Fibroblast of peridontal ligament (primary cell): ENCODE data around the gene CDKN1C.
A peak's percentile ranks its signal among the peaks of the same experiment; 100 is the strongest.

Experiments used
- DNase-seq: peaks from one replicate; pipeline ENCODE4 v3.0.0-alpha.2; 2010; ENCODE audit errors: extremely low read depth

The CDKN1C gene

GRCh38 chr11:2885678-2886081 is at the start of gene CDKN1C:
TSS of gene CDKN1C (minus strand) at chr11:2885775. CDS start at chr11:2885456, 319 bp downstream.
- DNase-seq, result peak; percentile 66

- no peak for DNase-seq
These were observed 49.1 kb upstream of the CDKN1C start for GRCh38 chr11:2934611-2935239.

GRCh38 chr11:2934021-2934550 is 48.5 kb upstream of the CDKN1C start:
- DNase-seq, result no peak

- peak; percentile 82 for DNase-seq
These were observed 47.9 kb upstream of the CDKN1C start for GRCh38 chr11:2933375-2934020.

GRCh38 chr11:2932850-2933251 is 47.3 kb upstream of the CDKN1C start:
- peak; percentile 24 for DNase-seq

- no peak for DNase-seq
These were observed 46.5 kb upstream of the CDKN1C start for GRCh38 chr11:2931771-2932738.

GRCh38 chr11:2931420-2931746 is 45.8 kb upstream of the CDKN1C start:
- no peak for DNase-seq

GRCh38 chr11:2930704-2931419 is 45.3 kb upstream of the CDKN1C start:
- peak; percentile 14 for DNase-seq

GRCh38 chr11:2929950-2930703 is 44.6 kb upstream of the CDKN1C start:
- peak; percentile 29 for DNase-seq

GRCh38 chr11:2929531-2929949 is 44.0 kb upstream of the CDKN1C start:
- peak; percentile 61 for DNase-seq

GRCh38 chr11:2928605-2929530 is 43.3 kb upstream of the CDKN1C start, which contains the start of gene PHLDA2:
TSS of gene PHLDA2 (minus strand) at chr11:2929420. CDS start at chr11:2929364, 56 bp downstream.
- DNase-seq, result peak; percentile 62

- DNase-seq, result peak; percentile 39
These were observed 42.5 kb upstream of the CDKN1C start for GRCh38 chr11:2927851-2928604.

GRCh38 chr11:2927121-2927800 is 41.7 kb upstream of the CDKN1C start:
- DNase-seq, result no peak

- DNase-seq, result no peak
These were observed 41.1 kb upstream of the CDKN1C start for GRCh38 chr11:2926611-2927051.

GRCh38 chr11:2924821-2925675 is 39.5 kb upstream of the CDKN1C start:
- no peak for DNase-seq

GRCh38 chr11:2924381-2924780 is 38.8 kb upstream of the CDKN1C start:
- no peak for DNase-seq
